T follicular helper cell (primary cell): ENCODE results near the gene MFAP2.

Experiments
- DNase-seq: peaks from one replicate; pipeline ENCODE4 v3.0.0-alpha.2; 2020; ENCODE audit warnings: low read depth

Gene MFAP2

GRCh38 chr1:17008208-17008855 is 27.9 kb upstream of the MFAP2 start:
- DNase-seq = no peak

GRCh38 chr1:17007121-17007520 is 26.7 kb upstream of the MFAP2 start:
- DNase-seq = no peak

DNA sequence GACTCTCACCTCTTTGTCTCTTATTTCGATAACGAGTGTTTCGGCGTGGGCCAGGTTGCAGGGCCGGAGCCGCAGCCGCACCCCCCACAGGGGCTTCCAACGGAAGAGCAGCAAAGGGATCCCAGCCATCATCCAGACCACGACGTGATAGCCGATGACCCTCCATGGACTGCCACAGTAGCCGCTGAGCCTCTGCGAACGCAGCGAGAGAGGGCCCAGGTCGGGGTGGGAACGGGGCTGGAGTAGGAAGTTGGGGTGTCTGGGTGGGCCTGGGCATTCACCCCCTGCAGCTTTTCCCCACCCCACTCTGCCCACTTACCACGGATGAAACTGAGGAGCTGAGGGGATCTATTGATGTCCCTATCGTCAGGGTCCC is 24.9 kb upstream of the MFAP2 start:
- DNase-seq = no peak

GRCh38 chr1:17004466-17005364 is 24.3 kb upstream of the MFAP2 start:
- no peak for DNase-seq

- no peak for DNase-seq
These were observed 22.1 kb upstream of the MFAP2 start for GRCh38 chr1:17002524-17002902.

DNA sequence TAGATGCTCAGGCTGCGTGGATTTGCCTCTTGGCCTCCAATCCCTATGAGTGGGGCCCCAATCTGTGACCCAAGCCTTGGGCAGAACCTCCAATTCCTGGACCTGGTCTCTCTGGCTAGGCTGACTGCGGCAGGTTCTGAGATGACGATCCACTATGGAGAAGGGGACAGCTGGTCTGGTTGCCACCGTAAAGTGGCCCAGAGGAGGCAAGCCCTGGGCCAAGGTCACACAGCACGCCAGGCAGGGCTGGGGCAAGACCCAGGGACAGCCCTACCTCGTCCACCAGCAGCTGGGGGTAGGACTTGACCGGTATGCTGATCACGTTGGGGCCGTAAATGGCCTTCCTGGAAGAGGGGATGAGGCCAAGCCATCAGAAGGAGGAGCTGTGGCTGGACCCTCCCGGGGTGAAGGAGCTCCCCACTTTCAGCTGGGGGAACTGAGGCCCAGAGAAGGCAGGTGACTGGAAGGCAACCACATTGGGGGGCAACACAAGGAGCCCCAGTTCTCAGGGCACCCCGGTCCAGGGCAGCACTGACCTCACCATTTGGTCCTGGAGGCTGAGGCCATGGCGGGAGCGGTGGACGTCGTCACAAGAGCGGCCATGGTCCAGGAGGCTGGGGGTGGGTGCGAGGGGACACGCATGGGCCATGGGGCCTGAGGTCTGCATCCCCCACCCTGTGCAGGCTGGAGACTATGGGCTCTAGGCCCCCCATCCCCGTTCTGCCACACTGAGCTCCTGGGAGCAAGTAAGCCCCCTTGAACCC is 21.5 kb upstream of the MFAP2 start:
- DNase-seq = no peak

GRCh38 chr1:16999863-17000262 is 19.4 kb upstream of the MFAP2 start:
- DNase-seq = no peak

GRCh38 chr1:16998589-16998988 is 18.2 kb upstream of the MFAP2 start:
- DNase-seq = no peak

GRCh38 chr1:16996845-16997244 is 16.4 kb upstream of the MFAP2 start:
- DNase-seq = no peak

- DNase-seq = no peak
These were observed 13.2 kb upstream of the MFAP2 start for GRCh38 chr1:16993521-16994038.

DNA sequence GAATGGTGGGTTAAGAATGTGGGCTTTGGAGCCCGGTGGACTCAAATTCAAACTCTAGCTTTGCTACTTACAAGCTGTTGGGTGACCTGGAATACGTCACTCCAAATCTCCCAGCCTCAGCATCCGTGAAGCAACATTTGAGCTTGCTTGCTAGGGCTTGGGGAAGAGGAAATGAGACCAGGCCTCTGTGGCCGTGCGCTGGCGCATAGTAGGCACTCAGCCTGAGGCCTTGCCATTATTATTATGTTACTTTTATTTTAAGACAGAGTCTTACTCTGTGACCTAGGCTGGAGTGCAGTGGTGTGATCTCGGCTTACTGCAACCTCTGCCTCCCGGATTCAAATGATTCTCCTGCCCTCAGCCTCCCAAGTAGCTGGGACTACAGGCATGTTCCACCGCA is 12.3 kb upstream of the MFAP2 start:
- no peak for DNase-seq

DNA sequence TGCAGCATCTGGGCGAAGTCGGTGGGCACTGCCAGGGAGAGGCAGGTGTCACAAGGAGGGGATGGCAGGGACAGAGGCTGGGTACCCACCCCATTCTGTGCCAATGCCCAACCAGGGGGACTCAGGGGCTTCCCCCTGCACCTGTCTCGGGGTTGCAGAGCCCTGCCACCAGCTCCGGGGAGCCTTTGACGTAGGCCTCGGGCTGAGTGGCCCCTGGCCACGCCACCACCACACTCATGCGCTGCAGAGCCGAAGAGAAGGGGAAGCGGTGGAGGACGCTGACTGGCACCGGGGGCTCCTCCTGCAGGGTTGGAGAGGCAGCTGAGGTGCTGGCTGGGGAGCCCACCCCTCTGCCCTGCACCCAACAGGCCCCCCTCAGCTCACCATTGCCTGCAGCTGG is 11.7 kb upstream of the MFAP2 start:
- DNase-seq = no peak

- DNase-seq = no peak
These were observed 11.2 kb upstream of the MFAP2 start for GRCh38 chr1:16991571-16991970.

- no peak for DNase-seq
These were observed 9.4 kb upstream of the MFAP2 start for GRCh38 chr1:16989676-16990391.

GRCh38 chr1:16988210-16988609 is 7.8 kb upstream of the MFAP2 start:
- DNase-seq = no peak

GRCh38 chr1:16986962-16987361 is 6.5 kb upstream of the MFAP2 start:
- DNase-seq = no peak

GRCh38 chr1:16986560-16986959 is 6.1 kb upstream of the MFAP2 start:
- no peak for DNase-seq

DNA sequence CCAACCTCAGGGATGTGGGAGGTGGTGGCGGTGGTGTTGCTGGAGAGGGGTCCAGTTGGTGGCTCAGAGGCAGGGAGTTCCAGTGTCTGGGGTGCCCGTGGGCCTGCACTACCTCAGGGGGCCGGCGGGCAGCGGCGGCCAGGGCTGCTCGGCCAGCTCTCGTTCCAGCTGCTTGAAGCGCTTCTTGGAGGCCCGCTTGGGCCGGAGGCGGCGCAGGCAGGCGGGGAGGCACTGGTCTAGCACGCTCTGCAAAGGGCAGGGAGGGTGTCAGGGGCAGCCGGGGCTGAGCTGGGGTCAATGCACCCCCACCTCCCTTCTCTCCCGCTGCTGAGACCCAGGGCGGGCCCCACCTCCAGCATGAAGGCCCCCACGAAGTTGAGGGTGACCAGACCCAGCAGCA is 5.7 kb upstream of the MFAP2 start:
- DNase-seq = no peak

DNA sequence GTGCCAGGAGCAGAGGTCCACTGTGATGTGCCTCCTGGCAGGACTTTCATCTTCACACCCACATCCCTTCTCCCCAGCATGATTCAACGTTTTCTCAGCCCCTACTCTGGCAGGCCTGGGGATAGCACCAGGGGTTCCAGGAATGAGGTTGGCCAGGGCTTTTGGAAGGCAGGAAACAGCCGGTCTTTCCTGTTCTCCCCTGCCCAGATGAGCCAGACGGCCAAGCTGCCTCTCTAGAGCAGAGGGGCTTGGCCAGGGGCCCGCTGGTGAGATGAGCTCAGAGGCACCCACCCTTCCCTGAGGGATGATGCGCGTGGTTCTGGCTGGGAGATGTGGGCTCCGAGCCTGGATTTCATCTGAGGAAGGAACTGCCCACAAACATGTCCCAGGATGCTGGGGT is 4.3 kb upstream of the MFAP2 start:
- DNase-seq = no peak

DNA sequence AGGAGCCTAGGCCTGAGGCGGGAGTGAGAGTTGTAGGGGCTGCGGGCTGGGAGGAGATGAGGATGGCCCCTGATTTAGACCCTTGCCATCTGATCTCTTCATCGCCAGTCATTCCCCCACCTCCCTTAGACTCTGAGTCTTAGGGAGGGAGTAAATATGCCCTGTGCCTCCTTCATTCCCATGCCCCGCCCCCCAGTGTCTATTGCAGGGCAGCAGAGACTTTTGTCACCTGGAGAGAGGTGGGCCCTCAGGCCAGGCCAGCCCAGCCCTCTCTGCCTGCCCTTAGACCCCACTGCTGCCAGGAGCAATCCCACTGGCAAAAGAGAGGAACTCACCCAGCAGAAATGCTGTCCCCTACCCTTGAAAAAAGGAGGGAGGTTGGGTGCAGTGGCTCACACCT is 3.2 kb upstream of the MFAP2 start:
- no peak for DNase-seq

DNA sequence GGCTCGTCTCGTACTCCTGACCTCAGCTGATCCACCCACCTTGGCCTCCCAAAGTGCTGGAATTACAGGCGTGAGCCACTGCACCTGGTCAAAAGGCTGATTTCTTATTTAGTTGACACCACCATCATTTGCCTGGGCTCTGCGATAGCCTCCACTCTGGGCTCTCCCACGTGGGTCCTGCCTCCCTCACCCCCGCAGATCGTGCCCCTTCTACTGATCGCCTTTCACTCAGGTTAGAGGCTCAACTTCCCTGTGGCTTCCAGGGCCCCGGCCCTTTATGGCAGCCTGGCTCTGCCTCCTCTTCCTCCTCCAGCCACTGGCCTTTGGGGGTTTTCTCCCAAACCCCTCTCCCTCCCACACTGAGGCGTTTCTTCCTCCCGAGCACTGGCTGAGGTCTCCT is 2.5 kb upstream of the MFAP2 start:
- DNase-seq = no peak

GRCh38 chr1:16981269-16981849 is 939 bp upstream of the MFAP2 start:
- no peak for DNase-seq
